ENCODE data around the gene PLEKHN1. TPM values are rescaled to one million over a fixed set of nuclear protein-coding genes. Genes with fewer than 3 reads are reported as not detected.

PLEKHN1 gene
- polyA plus RNA-seq (2012; ENCODE audit: insufficient read depth, insufficient read length, low read depth) = not detected

- Histone ChIP-seq H3K27me3 (peaks cover 12% of the 10 kb centered on the region), H3K4me3 (ENCODE audit: low read depth, low read length) (peak within 1 kb of the TSS; percentile 47), H3K36me3 (peaks cover 21% of the 10 kb centered on the region), H3K4me1 (peaks cover 4% of the 10 kb centered on the region), H3K9me3 (no peaks in the 10 kb centered on the region)
- TF ChIP-seq CTCF (IDR thresholded peaks at IDR 0.05; ENCODE audit: low read depth, low read length) = no peak
- DNase-seq = no peak
Measured at GRCh38 chr1:966135-966703, at the start of gene PLEKHN1. TSS of gene PLEKHN1 (plus strand) at chr1:966482. CDS start at chr1:966532, 50 bp downstream.

DNA sequence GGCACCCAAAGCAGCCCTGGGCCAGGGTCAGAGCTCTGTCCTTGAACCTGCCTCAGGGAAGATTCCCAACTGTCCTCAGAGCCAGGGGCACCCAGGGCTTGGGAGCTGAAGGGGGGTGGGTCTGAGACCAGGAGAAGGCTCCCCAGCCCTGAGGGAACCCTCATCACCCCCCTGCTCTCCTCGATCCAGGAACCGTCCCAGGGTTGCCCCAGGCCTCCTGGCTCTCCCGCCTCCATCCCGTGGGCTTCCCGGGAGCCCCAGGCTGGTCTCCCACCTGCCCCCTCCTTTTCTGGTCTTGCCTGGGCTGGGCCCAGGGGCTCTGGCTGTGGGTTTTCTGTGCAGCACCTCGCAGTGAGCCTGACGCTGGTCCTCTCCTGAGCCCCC is 49.2 kb upstream of the PLEKHN1 start:
- Histone ChIP-seq H3K36me3 (peaks cover 5% of the 10 kb centered on the region), H3K27me3 (no peaks in the 10 kb centered on the region), H3K4me3 (ENCODE audit: low read depth, low read length) (peak overlapping the region; percentile 14; the same call in 1 of the 2 replicates), H3K4me1 (peaks cover 64% of the 10 kb centered on the region), H3K9me3 (no peaks in the 10 kb centered on the region)
- peak; percentile 52 for DNase-seq
- no peak for TF ChIP-seq CTCF (IDR thresholded peaks at IDR 0.05; ENCODE audit: low read depth, low read length)

- no peaks in the 10 kb centered on the region for H3K9me3 ChIP-seq
- no peak overlapping the region; the same call in 1 of the 2 replicates for H3K4me3 ChIP-seq (ENCODE audit: low read depth, low read length)
- DNase-seq = no peak
- peaks cover 5% of the 10 kb centered on the region for H3K36me3 ChIP-seq
- H3K4me1 ChIP-seq = peaks cover 60% of the 10 kb centered on the region
- no peaks in the 10 kb centered on the region for H3K27me3 ChIP-seq
- TF ChIP-seq CTCF (IDR thresholded peaks at IDR 0.05; ENCODE audit: low read depth, low read length) = no peak
Measured at GRCh38 chr1:917466-918091, 48.7 kb upstream of the PLEKHN1 start.

- no peak for DNase-seq
- Histone ChIP-seq H3K4me1 (peaks cover 57% of the 10 kb centered on the region), H3K4me3 (ENCODE audit: low read depth, low read length) (no peak overlapping the region), H3K9me3 (no peaks in the 10 kb centered on the region), H3K36me3 (peaks cover 5% of the 10 kb centered on the region), H3K27me3 (no peaks in the 10 kb centered on the region)
- no peak for TF ChIP-seq CTCF (IDR thresholded peaks at IDR 0.05; ENCODE audit: low read depth, low read length)
Measured at GRCh38 chr1:918353-918752, 47.9 kb upstream of the PLEKHN1 start.

- no peaks in the 10 kb centered on the region for H3K9me3 ChIP-seq
- no peak for TF ChIP-seq CTCF (IDR thresholded peaks at IDR 0.05; ENCODE audit: low read depth, low read length)
- no peaks in the 10 kb centered on the region for H3K27me3 ChIP-seq
- H3K4me3 ChIP-seq (ENCODE audit: low read depth, low read length) = no peak overlapping the region
- no peak for DNase-seq
- H3K4me1 ChIP-seq = peaks cover 52% of the 10 kb centered on the region
- peaks cover 5% of the 10 kb centered on the region for H3K36me3 ChIP-seq
Measured at GRCh38 chr1:918843-919242, 47.4 kb upstream of the PLEKHN1 start.

GRCh38 chr1:919271-919872 is 46.9 kb upstream of the PLEKHN1 start:
- peak; percentile 21 for TF ChIP-seq CTCF (IDR thresholded peaks at IDR 0.05; ENCODE audit: low read depth, low read length)
- Histone ChIP-seq H3K4me3 (ENCODE audit: low read depth, low read length) (no peak overlapping the region), H3K27me3 (no peaks in the 10 kb centered on the region; the same call in 1 of the 2 replicates), H3K9me3 (no peaks in the 10 kb centered on the region), H3K4me1 (peaks cover 51% of the 10 kb centered on the region), H3K36me3 (peaks cover 5% of the 10 kb centered on the region)
- DNase-seq = peak; percentile 27
